Neuronal stem cell (in vitro differentiated cells): Measurements from ENCODE around the gene CFC1.
"Not testable (repeated sequence)": the region's sequence is repeated elsewhere in the genome, so short reads cannot be mapped to it uniquely, and the experiment has no call there.

ENCODE experiments used
- DNase-seq: peaks from one replicate; pipeline ENCODE4 v3.0.0-alpha.2; 2013; ENCODE audit warnings: low spot score
- H2AFZ ChIP-seq: one replicate; pipeline ENCODE4 v1.6.1; 2013; ENCODE audit warnings: mild to moderate bottlenecking, low read length, inconsistent platforms
- H2AK5ac ChIP-seq: 2 replicates; pipeline ENCODE4 v1.6.1; 2013; ENCODE audit warnings: low read depth, mild to moderate bottlenecking, inconsistent platforms, low read length, moderate library complexity, mixed read lengths
- H2BK120ac ChIP-seq: 2 replicates; pipeline ENCODE4 v1.6.1; 2013; ENCODE audit warnings: low read depth, mild to moderate bottlenecking, inconsistent platforms, low read length, moderate library complexity, mixed read lengths
- H2BK12ac ChIP-seq: one replicate; pipeline ENCODE4 v1.6.1; 2013; ENCODE audit warnings: low read length, inconsistent platforms
- H2BK15ac ChIP-seq: 2 replicates; pipeline ENCODE4 v1.6.1; 2013; ENCODE audit warnings: mild to moderate bottlenecking, low read length, inconsistent platforms, mixed read lengths
- H2BK5ac ChIP-seq: one replicate; pipeline ENCODE4 v1.6.1; 2013; ENCODE audit warnings: inconsistent platforms, mild to moderate bottlenecking, low read length, moderate library complexity
- H3K14ac ChIP-seq: one replicate; pipeline ENCODE4 v1.6.1; 2013; ENCODE audit warnings: low read length, inconsistent platforms
- H3K18ac ChIP-seq: 2 replicates; pipeline ENCODE4 v1.6.1; 2013; ENCODE audit warnings: low read length, inconsistent platforms
- H3K23ac ChIP-seq: 2 replicates; pipeline ENCODE4 v1.6.1; 2013; ENCODE audit warnings: low read depth, mild to moderate bottlenecking, mixed read lengths, low read length, inconsistent platforms; ENCODE audit not compliant: poor library complexity
- H3K27ac ChIP-seq: replicated peaks from 3 replicates; pipeline ENCODE4 v1.5.1; 2013; ENCODE audit warnings: low read length, inconsistent platforms
- H3K27me3 ChIP-seq, 3 experiments: 2 replicates each; pipeline ENCODE4 v1.6.1; 2013; ENCODE audit warnings: low read length in 3 of 3, mild to moderate bottlenecking in 2 of 3, inconsistent platforms in 1 of 3, low read depth in 1 of 3, mixed read lengths in 1 of 3, moderate library complexity in 1 of 3; ENCODE audit not compliant: control insufficient read depth in 3 of 3, insufficient read depth in 3 of 3
- H3K36me3 ChIP-seq, 2 donors: replicated peaks in 1 of 2; 2 replicates each; pipeline ENCODE4 v1.6.1; 2013; ENCODE audit warnings: low read length in 2 of 2; ENCODE audit not compliant: control insufficient read depth in 2 of 2, insufficient read depth in 2 of 2
- H3K4ac ChIP-seq: 2 replicates; pipeline ENCODE4 v1.6.1; 2013; ENCODE audit warnings: inconsistent platforms, mild to moderate bottlenecking, low read length, moderate library complexity
- H3K4me1 ChIP-seq, 2 donors: 1 replicate in 1 of 2; 2 replicates in 1 of 2; pipeline ENCODE4 v1.6.1; 2013; ENCODE audit warnings: low read length in 2 of 2, low read depth in 1 of 2; ENCODE audit not compliant: control insufficient read depth in 2 of 2, insufficient read depth in 1 of 2
- H3K4me2 ChIP-seq: one replicate; pipeline ENCODE4 v1.6.1; 2013; ENCODE audit warnings: mild to moderate bottlenecking, low read length, inconsistent platforms; ENCODE audit not compliant: insufficient read depth, poor library complexity, severe bottlenecking
- H3K4me3 ChIP-seq, 2 donors: 2 replicates each; pipeline ENCODE4 v1.5.1; 2013; ENCODE audit warnings: low read length in 2 of 2, mild to moderate bottlenecking in 2 of 2, inconsistent platforms in 1 of 2, moderate library complexity in 1 of 2
- H3K79me1 ChIP-seq: one replicate; pipeline ENCODE4 v1.6.1; 2013; ENCODE audit warnings: low read depth, mild to moderate bottlenecking, inconsistent platforms, low read length, moderate library complexity
- H3K9ac ChIP-seq: one replicate; pipeline ENCODE4 v1.6.1; 2013; ENCODE audit warnings: mild to moderate bottlenecking, low read depth, low read length, inconsistent platforms; ENCODE audit not compliant: poor library complexity
- H3K9me3 ChIP-seq, 2 donors: replicated peaks in 1 of 2; 2 replicates each; pipeline versions ENCODE3 to v1.6.1; 2013; ENCODE audit warnings: low read length in 2 of 2, mild to moderate bottlenecking in 2 of 2, inconsistent platforms in 1 of 2, low read depth in 1 of 2, mixed read lengths in 1 of 2, moderate library complexity in 1 of 2; ENCODE audit not compliant: control insufficient read depth in 2 of 2, insufficient read depth in 1 of 2
- H4K8ac ChIP-seq: one replicate; pipeline ENCODE4 v1.6.1; 2013; ENCODE audit warnings: low read depth, mild to moderate bottlenecking, inconsistent platforms, low read length, moderate library complexity
- H4K91ac ChIP-seq: one replicate; pipeline ENCODE4 v1.6.1; 2013; ENCODE audit warnings: low read length, low read depth, mild to moderate bottlenecking, inconsistent platforms; ENCODE audit not compliant: poor library complexity
- WGBS, 2 donors: extraction: QIAGEN DNeasy Blood & Tissue Kit; methylation state at CpG; one replicate each; pipeline ENCODE4 v1.1.7; 2013; ENCODE audit warnings: missing lambda C conversion rate in 2 of 2, mixed read lengths in 1 of 2; ENCODE audit not compliant: insufficient read length in 2 of 2, insufficient replicate concordance in 1 of 2; ENCODE audit errors: extremely low coverage in 2 of 2; 5-methylcytosine and 5-hydroxymethylcytosine counted together

Gene CFC1

DNA sequence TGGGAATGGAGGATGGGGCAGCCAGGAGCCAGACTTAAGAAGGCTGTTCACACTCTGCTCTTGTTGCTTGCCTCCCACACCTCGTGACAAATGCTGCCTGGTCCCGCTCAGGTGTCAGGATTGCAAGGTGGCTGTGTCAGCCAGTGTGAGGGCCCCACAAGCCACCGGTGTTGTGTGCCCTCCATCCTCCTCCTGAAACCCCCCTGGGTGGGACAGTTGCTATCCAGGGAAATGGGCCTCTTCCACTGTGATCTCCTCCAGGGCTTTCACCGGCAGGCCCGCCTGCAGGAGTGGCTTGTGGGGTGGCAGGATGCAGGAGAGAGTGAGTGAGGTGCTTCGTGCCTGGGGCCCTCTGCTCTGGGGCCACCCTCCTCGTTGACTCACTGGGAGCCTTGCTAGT lies 16.4 kb downstream of the CFC1 start:
- H3K4ac ChIP-seq, H3K4me1 ChIP-seq, H3K18ac ChIP-seq, H2BK12ac ChIP-seq, H3K4me3 ChIP-seq, H2AFZ ChIP-seq, H3K27ac ChIP-seq, H3K9me3 ChIP-seq, H3K36me3 ChIP-seq, H3K4me2 ChIP-seq, H4K8ac ChIP-seq, H4K91ac ChIP-seq, H3K79me1 ChIP-seq, H2BK120ac ChIP-seq, DNase-seq, H3K14ac ChIP-seq, H2AK5ac ChIP-seq, H3K27me3 ChIP-seq, H3K23ac ChIP-seq, H2BK5ac ChIP-seq, H3K9ac ChIP-seq, H2BK15ac ChIP-seq: not testable (repeated sequence)
- no CpG with 5 or more reads among the region's 7 CpGs for WGBS, 2 donors

DNA sequence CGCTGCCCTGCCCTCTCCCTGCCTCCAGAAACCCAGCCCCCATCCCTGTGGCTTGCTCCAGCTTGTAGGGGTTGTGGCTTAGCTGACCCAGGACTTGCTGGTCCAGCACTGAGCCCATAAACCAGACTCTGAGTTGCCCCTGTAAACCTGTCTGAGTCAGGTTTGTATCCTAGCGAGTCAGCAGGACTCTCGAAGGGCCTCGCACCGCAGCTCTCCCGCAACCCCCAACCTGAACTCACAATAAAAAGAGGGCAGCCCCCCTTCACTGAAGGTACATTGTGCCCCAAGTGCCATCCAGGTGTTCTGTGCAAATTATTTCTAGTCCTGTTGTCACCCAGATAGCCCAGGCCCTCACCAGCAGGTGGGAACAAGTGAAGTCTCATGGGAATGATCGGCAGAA lies 17.9 kb downstream of the CFC1 start:
- not testable (repeated sequence) for H4K91ac ChIP-seq, H3K4me3 ChIP-seq, H3K79me1 ChIP-seq, H3K9ac ChIP-seq, H3K18ac ChIP-seq, H2BK5ac ChIP-seq, H2BK120ac ChIP-seq, H2BK15ac ChIP-seq, H3K27me3 ChIP-seq, H3K36me3 ChIP-seq, H2BK12ac ChIP-seq, H2AK5ac ChIP-seq, H3K9me3 ChIP-seq, H3K4ac ChIP-seq, H3K27ac ChIP-seq, DNase-seq, H2AFZ ChIP-seq, H4K8ac ChIP-seq, H3K4me2 ChIP-seq, H3K14ac ChIP-seq, H3K23ac ChIP-seq, H3K4me1 ChIP-seq
- no CpG with 5 or more reads among the region's 7 CpGs for WGBS, 2 donors

DNA sequence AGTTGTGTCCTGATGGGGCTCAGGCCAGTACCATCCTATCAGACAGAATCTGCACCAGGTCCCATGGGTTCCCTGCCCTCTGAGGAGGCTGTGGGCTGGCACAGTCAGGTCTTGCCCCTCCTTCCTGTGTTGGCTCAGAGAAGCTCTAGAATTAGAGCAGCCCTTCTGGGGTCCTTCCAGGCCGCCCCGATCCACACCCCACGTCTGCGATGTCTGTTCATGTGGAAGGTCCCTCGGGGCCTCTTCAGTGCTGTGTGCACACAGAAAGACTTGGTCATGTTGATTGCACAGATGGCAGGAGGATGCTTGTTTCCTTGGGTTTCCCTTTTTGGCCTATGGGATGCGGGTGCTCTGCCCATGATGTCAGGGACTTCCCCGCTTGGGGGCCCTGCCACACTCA lies 20.3 kb downstream of the CFC1 start:
- no CpG with 5 or more reads among the region's 7 CpGs for WGBS, 2 donors
- H3K18ac ChIP-seq, H3K9ac ChIP-seq, H2AK5ac ChIP-seq, H3K9me3 ChIP-seq, H3K4me3 ChIP-seq, H3K4me2 ChIP-seq, H2BK12ac ChIP-seq, H3K79me1 ChIP-seq, H4K8ac ChIP-seq, H2BK5ac ChIP-seq, H3K4me1 ChIP-seq, H2BK120ac ChIP-seq, H3K27me3 ChIP-seq, H2AFZ ChIP-seq, H3K4ac ChIP-seq, H3K14ac ChIP-seq, H4K91ac ChIP-seq, DNase-seq, H3K27ac ChIP-seq, H2BK15ac ChIP-seq, H3K36me3 ChIP-seq, H3K23ac ChIP-seq: not testable (repeated sequence)

DNA sequence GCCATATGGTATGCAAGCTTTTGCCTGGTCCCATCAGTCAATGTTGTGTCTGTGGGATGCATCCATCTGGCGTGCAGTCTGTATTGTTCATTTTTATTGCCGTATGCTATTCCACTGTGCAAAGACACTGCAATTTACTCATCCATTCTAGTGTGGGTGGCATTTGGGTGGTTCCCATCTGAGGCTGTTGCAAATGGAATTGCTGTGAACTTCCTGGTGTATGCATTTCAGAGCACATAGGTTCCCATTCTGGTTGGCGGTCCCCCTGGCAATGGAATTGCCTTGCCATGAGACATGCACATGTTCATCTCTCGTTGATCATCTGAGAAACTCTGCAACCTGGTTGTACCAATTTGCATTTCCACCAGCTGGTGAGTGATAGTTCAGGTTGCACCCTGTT lies 21.8 kb downstream of the CFC1 start:
- H3K27ac ChIP-seq, H3K4me1 ChIP-seq, H3K27me3 ChIP-seq, H4K8ac ChIP-seq, H2AK5ac ChIP-seq, H3K4me2 ChIP-seq, H4K91ac ChIP-seq, H2BK5ac ChIP-seq, H3K9ac ChIP-seq, H2BK12ac ChIP-seq, H3K36me3 ChIP-seq, H3K14ac ChIP-seq, H3K9me3 ChIP-seq, H3K23ac ChIP-seq, H3K18ac ChIP-seq, H2BK120ac ChIP-seq, H2BK15ac ChIP-seq, H3K4me3 ChIP-seq, H2AFZ ChIP-seq, H3K4ac ChIP-seq, DNase-seq, H3K79me1 ChIP-seq: not testable (repeated sequence)
- WGBS, 2 donors: no CpG with 5 or more reads among the region's 4 CpGs
